Activated CD8-positive, alpha-beta T cell treated with anti-CD3 and anti-CD28 coated beads for 36 hours (primary cell): ENCODE data around the gene BCL2A1. TPM values are rescaled to one million over a fixed set of nuclear protein-coding genes. Genes with fewer than 3 reads are reported as not detected.

Experiments
- ATAC-seq: fragments of 200-7000 bp; cut with Tn5 transposase; one replicate; pipeline ENCODE4 v1.10.0; 2021; ENCODE audit warnings: mild to moderate bottlenecking, moderate library complexity
- CTCF ChIA-PET: fragments of 350-600 bp; sonication (Branson Sonifier 250); formaldehyde crosslinking; loops from one replicate; lab custom pipeline; 2021; ENCODE audit warnings: antibody characterized with exemption; lab: Charles Lee
- POLR2A ChIA-PET: fragments of 350-600 bp; sonication (Branson Sonifier 250); formaldehyde crosslinking; loops from one replicate; lab custom pipeline; 2021; ENCODE audit warnings: antibody characterized with exemption; lab: Charles Lee
- DNase-seq: peaks from one replicate; pipeline ENCODE4 v3.0.0-alpha.2; 2020
- H3K27ac Mint-ChIP-seq: one replicate; pipeline ENCODE4 v1.8.0; 2021; ENCODE audit warnings: mild to moderate bottlenecking, mixed read lengths
- H3K27me3 Mint-ChIP-seq: one replicate; pipeline ENCODE4 v1.8.0; 2021; ENCODE audit warnings: mixed read lengths
- H3K36me3 Mint-ChIP-seq: one replicate; pipeline ENCODE4 v1.8.0; 2021; ENCODE audit warnings: low read depth, mixed read lengths
- H3K4me1 Mint-ChIP-seq: one replicate; pipeline ENCODE4 v1.8.0; 2021; ENCODE audit warnings: low read depth, mixed read lengths
- H3K4me3 Mint-ChIP-seq: one replicate; pipeline ENCODE4 v1.8.0; 2021; ENCODE audit warnings: mild to moderate bottlenecking, moderate library complexity, mixed read lengths
- H3K9me3 Mint-ChIP-seq: one replicate; pipeline ENCODE4 v1.8.0; 2021; ENCODE audit warnings: mixed read lengths
- intact Hi-C: fragments of 100-400 bp; cut with micrococcal nuclease; formaldehyde crosslinking; loops from one replicate; pipeline ENCODE4 v1.10.0; 2022
- total RNA-seq, 2 experiments: library from RNA; stranded (reverse); gene quantifications; one replicate each; pipeline ENCODE4 v1.2.3, GENCODE V29; 2021
- TF ChIP-seq, protein P1 (sequence below): fragments of 200-600 bp; IDR thresholded peaks from one replicate; pipeline ENCODE4 v1.8.0; 2022; ENCODE audit warnings: antibody characterized with exemption, mild to moderate bottlenecking

The BCL2A1 gene
- total RNA-seq, 2 experiments from 2014 or later = 47.1 to 47.9 TPM

GRCh38 chr15:79922512-79923078, 48.4 kb downstream of the BCL2A1 start:
- Mint-ChIP-seq H3K4me3 (peak overlapping the region; percentile 96), H3K36me3 (peaks cover 55% of the 10 kb centered on the region), H3K27ac (peak overlapping the region; percentile 96), H3K4me1 (peaks cover 32% of the 10 kb centered on the region), H3K27me3 (no peaks in the 10 kb centered on the region), H3K9me3 (peaks cover 32% of the 10 kb centered on the region)
- ChIA-PET POLR2A (interaction anchor here (0.6 to 4.0 kb wide), 16 partner anchors 9 to 148 kb away, joined by 3 to 47 read pairs (median 6); partner anchors contain the start of genes BCL2A1 and MTHFS), CTCF (interaction anchor here (0.7 to 2.0 kb wide), 14 partner anchors 9 to 231 kb away, joined by 3 to 9 read pairs (median 4); partner anchors contain the start of genes FAH and MTHFS)
- intact Hi-C loops = loop anchor here (1.0 kb wide), 1 partner anchor 48 kb away; no protein-coding TSS in a partner anchor
- ATAC-seq = no peak
- DNase-seq = no peak
- TF ChIP-seq, protein P1, sequence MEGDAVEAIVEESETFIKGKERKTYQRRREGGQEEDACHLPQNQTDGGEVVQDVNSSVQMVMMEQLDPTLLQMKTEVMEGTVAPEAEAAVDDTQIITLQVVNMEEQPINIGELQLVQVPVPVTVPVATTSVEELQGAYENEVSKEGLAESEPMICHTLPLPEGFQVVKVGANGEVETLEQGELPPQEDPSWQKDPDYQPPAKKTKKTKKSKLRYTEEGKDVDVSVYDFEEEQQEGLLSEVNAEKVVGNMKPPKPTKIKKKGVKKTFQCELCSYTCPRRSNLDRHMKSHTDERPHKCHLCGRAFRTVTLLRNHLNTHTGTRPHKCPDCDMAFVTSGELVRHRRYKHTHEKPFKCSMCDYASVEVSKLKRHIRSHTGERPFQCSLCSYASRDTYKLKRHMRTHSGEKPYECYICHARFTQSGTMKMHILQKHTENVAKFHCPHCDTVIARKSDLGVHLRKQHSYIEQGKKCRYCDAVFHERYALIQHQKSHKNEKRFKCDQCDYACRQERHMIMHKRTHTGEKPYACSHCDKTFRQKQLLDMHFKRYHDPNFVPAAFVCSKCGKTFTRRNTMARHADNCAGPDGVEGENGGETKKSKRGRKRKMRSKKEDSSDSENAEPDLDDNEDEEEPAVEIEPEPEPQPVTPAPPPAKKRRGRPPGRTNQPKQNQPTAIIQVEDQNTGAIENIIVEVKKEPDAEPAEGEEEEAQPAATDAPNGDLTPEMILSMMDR = no peak

DNA sequence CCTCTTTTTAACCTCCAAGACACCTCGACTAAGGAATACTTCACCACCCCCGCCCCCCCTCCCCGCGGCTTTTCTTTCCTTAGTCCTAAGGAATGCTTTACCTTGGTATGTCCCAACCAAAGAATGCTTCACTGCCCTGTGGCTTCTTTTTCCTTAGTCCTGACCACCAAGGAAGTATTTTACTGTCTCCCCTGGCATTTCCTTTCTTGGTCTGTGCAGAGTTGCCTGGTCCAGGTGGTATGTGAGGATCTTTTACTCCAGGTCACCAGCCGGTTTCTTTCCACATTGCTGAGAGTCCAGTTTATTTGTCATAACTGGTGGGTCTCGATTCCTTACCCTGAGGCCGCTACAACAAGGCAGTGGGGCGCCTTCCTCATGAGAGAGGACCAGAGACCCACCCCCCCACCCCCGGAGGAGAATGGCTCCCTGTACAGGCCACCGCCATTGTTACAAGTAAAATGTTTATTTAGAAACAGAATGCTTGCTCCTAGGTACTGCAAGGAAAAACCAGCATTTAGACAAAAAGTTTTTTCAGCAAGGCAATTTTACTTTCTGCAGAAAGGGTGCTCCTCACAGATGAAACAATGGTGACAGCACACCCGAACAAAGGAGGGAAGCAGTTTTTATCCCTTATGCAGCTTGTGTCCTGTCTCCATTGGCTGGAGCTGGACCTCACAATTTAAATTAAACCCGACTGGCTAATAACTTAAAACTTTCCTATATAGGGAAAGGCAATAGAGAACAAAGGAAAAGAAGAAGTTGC, 51.1 kb downstream of the BCL2A1 start:
- Mint-ChIP-seq H3K27me3 (no peaks in the 10 kb centered on the region), H3K9me3 (peaks cover 53% of the 10 kb centered on the region), H3K4me1 (peaks cover 30% of the 10 kb centered on the region), H3K27ac (no peak overlapping the region), H3K4me3 (no peak overlapping the region), H3K36me3 (peaks cover 75% of the 10 kb centered on the region)
- ATAC-seq (no peak), DNase-seq (no peak)
- intact Hi-C loops = no loop called here
- CTCF ChIA-PET = no interaction called here
- TF ChIP-seq, protein P1 = no peak
- POLR2A ChIA-PET = interaction anchor here (0.6 to 4.0 kb wide), 3 partner anchors 7 to 49 kb away, joined by 3 to 47 read pairs (median 3); partner anchors contain the start of gene BCL2A1

- H3K4me3 Mint-ChIP-seq = no peak overlapping the region
- no peak overlapping the region for H3K27ac Mint-ChIP-seq
- DNase-seq (no peak), ATAC-seq (no peak)
- H3K36me3 Mint-ChIP-seq = peaks cover 82% of the 10 kb centered on the region
- intact Hi-C loops = no loop called here
- POLR2A ChIA-PET = no interaction called here
- peaks cover 27% of the 10 kb centered on the region for H3K4me1 Mint-ChIP-seq
- peaks cover 60% of the 10 kb centered on the region for H3K9me3 Mint-ChIP-seq
- CTCF ChIA-PET = no interaction called here
- H3K27me3 Mint-ChIP-seq = no peaks in the 10 kb centered on the region
- TF ChIP-seq, protein P1 = no peak
Measured at GRCh38 chr15:79919090-79919748, 51.8 kb downstream of the BCL2A1 start.

- no peak for DNase-seq
- CTCF ChIA-PET = no interaction called here
- TF ChIP-seq, protein P1 = no peak
- intact Hi-C loops = no loop called here
- H3K4me1 Mint-ChIP-seq = peaks cover 24% of the 10 kb centered on the region
- H3K9me3 Mint-ChIP-seq = peaks cover 63% of the 10 kb centered on the region
- H3K4me3 Mint-ChIP-seq = no peak overlapping the region
- no peak for ATAC-seq
- H3K36me3 Mint-ChIP-seq = peaks cover 88% of the 10 kb centered on the region
- no peaks in the 10 kb centered on the region for H3K27me3 Mint-ChIP-seq
- peak overlapping the region; percentile 25 for H3K27ac Mint-ChIP-seq
- POLR2A ChIA-PET = no interaction called here
Measured at GRCh38 chr15:79918278-79918677, 52.7 kb downstream of the BCL2A1 start.
